GM12874 (cell line): ENCODE results near the gene KCNQ2.
A peak's percentile ranks its signal among the peaks of the same experiment; 100 is the strongest.

ENCODE experiments used
- TF ChIP-seq, protein P1 (sequence below): IDR thresholded peaks from 2 replicates; pipeline ENCODE4 v1.5.1; 2011; ENCODE audit warnings: low read depth, mild to moderate bottlenecking, control low read depth, low read length, moderate library complexity; ENCODE audit not compliant: insufficient read depth

KCNQ2 gene

DNA sequence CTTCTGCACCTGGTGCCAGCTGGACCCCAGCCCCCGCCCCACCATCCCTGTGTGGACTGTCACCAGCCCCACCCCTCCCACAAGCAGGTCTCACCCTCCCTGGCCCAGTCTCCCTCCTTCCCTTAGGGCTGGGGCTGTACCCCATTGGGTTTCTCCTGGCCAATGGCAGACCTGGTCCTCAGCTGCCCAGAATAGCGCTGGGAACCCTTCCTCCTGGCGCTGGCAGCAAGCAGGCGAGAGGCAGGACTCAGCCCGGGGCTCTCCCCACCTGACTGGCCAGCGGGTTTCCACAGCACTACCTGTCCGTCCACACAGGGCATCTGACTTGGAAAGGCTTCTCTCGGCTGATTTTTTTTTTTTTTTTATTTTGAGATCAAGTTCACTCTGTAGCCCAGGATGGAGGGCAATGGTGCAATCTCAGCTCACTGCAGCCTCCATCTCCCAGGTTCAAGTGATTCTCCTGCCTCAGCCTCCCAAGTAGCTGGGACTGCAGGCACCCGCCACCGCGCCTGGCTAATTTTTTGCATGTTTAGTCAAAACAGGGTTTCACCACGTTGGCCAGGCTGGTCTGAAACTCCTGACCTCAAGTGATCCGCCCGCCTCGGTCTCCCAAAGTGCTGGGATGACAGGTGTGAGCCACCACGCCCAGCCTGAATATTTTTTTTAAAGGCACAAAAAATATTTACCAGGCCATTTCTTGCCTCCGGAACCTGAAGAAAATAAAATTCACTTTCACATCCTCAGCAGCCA lies 89.7 kb downstream of the KCNQ2 start:
- TF ChIP-seq, protein P1, sequence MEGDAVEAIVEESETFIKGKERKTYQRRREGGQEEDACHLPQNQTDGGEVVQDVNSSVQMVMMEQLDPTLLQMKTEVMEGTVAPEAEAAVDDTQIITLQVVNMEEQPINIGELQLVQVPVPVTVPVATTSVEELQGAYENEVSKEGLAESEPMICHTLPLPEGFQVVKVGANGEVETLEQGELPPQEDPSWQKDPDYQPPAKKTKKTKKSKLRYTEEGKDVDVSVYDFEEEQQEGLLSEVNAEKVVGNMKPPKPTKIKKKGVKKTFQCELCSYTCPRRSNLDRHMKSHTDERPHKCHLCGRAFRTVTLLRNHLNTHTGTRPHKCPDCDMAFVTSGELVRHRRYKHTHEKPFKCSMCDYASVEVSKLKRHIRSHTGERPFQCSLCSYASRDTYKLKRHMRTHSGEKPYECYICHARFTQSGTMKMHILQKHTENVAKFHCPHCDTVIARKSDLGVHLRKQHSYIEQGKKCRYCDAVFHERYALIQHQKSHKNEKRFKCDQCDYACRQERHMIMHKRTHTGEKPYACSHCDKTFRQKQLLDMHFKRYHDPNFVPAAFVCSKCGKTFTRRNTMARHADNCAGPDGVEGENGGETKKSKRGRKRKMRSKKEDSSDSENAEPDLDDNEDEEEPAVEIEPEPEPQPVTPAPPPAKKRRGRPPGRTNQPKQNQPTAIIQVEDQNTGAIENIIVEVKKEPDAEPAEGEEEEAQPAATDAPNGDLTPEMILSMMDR: no peak

DNA sequence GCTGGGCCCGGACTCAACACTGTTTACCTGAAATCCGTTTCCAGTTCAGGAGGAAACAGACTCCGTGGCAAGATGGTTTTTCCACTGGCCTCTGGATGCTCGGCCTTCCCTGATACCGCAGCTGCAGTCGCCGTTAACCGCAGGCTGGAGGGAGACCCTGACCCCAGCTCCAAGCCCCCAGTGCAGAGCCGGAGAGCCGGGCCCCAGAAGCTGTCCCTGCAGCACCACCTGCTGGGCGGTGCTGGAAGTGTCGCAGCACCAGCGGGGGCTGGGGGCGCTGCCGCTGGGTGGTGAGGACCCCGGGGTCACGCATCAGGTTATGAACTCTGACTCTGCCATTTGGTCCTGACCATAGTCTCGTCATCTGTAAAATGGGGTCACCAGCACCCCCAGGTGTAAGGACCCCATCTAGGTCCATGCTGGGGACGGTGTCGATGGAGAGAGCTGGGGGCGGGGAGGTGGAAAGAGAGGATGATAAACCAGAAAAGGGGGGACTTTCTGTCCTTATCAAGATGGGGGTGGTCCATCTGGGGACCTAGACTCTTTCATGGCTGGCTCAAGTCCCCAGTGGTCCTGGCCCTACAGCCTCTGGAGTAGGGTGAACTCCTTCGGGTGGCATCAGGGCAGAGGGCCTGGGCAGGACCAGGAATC lies 90.5 kb downstream of the KCNQ2 start:
- TF ChIP-seq, protein P1: peak; percentile 86

DNA sequence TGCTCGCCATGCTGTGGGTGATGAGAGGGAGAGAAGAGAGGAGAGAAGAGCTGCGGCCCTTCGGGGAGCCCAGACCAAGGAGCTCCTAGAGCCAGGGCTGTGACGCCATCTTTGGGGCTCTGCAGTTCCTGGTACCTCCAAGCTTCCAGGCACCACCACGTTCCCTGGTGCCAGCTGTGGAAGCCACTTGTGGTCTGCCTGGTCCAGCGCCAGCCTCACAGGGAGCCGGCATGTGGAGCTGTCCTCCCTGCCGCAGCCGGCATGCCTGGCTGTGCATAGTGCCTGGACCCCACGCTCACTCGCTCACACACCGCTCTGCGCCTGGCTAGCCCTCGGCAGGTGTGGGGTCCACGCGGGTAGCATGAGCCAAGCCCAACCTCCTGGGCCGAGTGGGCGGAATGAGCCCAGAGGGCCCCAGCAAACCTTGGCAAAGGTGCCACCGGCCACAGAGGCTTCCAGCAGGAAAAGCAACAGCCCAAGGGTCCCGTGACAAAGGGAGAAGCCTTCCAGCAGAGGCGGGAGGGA lies 92.0 kb downstream of the KCNQ2 start:
- TF ChIP-seq, protein P1: no peak

DNA sequence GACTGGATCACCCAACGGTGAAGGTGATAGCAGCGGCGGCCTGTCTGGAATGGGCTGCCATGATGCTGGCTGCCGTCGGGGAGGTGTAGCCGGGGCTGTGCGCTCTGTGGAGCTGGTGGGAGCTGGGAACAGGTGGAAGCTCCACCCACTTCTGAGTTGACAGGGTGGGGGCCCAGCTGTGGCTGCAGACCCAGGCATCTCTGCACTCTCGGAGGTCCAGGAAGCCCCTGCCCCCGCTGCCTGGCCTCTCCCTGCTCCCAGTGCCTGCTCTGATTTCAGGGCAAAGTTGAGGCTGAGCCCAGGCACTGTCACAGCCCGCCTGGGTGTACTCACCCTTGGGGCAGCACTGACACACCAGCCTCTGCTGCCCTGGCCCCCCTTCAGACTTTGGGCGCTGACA lies 93.2 kb downstream of the KCNQ2 start:
- TF ChIP-seq, protein P1: no peak

DNA sequence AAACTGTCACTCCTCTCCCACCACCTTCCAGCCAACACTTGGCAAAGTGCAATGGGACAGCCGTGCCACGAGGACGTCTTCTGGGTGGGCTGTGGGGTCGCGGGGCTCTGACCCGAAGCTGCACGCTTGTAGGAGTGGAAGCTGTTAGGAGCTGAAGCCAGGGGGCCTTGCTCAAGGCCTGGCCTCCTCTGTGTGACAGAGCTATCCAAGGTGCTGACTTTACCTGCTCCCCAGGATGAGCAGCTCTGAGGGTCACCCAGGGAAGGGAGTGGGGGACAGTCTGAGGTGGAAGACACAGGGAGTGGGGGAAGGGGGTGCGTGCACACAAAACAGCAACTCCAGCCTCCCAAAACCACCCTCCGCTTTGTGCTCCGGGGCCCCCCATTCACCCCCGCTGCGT lies 93.8 kb downstream of the KCNQ2 start:
- TF ChIP-seq, protein P1: no peak

DNA sequence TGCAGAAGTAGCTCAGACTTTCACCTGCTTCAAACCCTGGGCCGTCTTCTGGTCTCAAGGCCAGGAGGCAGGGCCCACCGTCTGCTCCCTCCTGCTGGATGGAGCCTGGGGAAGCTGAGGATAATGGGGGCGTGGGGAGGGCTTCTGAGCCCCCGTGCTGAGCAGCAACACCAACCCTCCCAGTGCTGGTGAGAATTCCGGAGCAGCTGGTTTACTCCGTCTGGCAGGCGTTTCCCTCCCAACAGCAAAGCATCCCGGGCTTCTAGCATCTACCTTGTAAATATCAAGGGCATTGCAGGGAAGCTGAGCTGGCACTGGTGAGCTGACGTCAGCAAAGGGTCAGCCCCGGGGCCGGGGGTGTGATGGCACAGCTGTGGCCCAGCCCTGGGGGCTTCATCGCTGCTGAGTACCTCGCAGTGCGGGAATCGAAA lies 94.5 kb downstream of the KCNQ2 start:
- TF ChIP-seq, protein P1: no peak

DNA sequence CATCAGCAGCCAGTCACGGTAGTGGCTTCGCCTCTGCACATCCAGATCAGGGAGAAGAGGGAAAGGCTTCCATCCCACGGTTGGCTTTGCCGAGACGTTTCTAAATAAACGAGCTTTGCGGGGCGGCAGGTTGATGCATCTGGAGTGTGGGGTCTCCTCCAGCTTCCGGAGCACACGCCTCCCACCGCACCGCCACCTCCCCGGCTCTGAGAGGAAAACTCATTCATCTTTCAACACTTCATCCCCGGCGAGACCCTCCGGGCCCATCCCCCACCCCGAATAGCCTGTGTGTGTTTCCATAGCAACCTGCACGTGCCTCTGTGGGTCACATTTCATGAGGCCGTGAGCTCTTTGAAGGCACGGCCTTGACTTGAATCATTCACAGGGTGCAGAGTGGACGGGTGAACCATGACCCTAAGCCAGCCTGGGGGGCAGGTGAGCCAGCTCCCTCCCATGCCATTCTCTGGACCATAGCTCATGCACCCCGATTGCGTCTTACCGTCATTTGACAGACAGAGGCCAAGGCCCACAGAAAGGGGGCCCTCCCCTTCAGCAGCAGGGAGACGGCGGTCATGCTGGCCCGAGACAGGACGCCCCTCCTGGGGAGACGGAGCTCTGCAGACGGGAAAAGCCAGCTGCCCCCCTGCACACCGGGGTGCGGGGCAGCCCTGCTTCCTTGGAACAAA lies 95.1 kb downstream of the KCNQ2 start:
- TF ChIP-seq, protein P1: no peak
